ENCODE data around the gene RBM33. TPM values are rescaled to one million over a fixed set of nuclear protein-coding genes. Genes with fewer than 3 reads are reported as not detected.

RBM33 gene, protein sequence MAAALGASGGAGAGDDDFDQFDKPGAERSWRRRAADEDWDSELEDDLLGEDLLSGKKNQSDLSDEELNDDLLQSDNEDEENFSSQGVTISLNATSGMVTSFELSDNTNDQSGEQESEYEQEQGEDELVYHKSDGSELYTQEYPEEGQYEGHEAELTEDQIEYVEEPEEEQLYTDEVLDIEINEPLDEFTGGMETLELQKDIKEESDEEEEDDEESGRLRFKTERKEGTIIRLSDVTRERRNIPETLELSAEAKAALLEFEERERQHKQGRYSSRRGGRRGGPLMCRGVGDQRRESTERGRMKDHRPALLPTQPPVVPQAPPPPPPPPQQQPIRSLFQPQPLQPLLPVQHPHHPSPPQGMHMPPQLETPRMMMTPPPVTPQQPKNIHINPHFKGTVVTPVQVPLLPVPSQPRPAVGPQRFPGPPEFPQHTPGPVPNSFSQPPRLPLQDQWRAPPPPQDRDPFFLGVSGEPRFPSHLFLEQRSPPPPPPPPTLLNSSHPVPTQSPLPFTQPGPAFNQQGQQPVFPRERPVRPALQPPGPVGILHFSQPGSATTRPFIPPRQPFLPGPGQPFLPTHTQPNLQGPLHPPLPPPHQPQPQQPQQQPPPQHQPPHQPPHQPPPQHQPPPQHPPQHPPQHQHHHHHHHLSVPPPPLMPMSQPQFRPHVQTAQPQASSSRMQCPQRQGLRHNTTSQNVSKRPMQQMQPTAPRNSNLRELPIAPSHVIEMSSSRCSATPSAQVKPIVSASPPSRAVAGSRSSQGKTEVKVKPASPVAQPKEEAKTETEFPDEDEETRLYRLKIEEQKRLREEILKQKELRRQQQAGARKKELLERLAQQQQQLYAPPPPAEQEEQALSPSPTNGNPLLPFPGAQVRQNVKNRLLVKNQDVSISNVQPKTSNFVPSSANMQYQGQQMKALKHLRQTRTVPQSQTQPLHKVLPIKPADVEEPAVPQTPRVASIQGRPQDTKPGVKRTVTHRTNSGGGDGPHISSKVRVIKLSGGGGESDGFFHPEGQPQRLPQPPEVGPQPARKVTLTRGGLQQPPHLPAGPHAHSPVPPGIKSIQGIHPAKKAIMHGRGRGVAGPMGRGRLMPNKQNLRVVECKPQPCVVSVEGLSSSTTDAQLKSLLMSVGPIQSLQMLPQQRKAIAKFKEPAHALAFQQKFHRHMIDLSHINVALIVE
- 10 to 100 TPM; 13.3 to 52.0 (median 29.3) TPM for total RNA-seq

DNA sequence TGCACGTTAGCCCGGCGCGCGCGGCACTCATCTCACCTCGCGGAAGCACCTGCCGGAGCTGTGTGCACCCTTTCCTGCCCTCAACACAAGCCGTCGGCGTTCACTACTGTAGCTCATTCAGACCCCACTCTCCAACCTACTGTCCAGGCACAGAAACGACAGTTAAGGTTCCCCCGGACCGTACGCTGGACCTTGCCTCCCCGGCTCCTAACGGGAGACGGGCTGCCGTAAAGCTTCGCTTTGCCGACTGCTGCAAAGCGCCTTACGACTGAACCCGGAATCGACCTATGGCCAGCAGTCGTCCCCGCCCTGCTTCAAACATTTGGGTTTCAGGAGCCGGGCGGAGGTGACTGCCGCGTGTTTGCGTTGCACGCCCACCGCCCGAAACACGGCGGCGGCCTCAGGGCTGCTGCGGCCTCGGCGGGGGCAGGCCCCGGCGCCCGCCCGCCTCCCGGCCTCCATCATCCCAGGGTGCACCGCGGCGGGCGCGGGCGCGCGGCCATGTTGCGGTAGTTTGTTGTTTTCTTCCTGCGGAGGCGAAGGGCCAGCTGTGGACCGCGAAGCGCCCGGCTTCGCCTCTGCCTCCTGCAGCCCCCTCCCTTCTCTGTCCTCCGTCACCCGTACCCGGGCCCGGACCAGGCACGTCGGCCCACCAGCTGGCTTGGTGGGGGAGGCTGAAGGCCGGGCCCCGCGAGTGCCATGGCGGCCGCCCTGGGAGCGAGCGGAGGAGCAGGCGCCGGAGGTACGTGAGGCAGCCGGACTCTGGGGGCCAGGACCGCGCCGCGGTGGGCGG lies at the start of gene RBM33:
RBM33 (plus strand) TSS at position 484 of the 793 bp plus-strand sequence; CDS start at position 700, 216 bp downstream.
- WGBS, 10 experiments = 0 to 2% (median 1%) methylated on average over 1 to 25 of the region's 85 CpGs; no CpG with 5 or more reads in 6 of the 10 experiments
- peak; percentile 80 to 89 (median 86) for ATAC-seq (replicated peaks in 6 of 8)
- Histone ChIP-seq H3K4me1 (replicated peaks in 1 of 2) (peaks cover 9 to 12% of the 10 kb centered on the region in 2 donors), H3K27ac (peak within 1 kb of the TSS; percentile 99 to 100), H3K4me3 (peak within 1 kb of the TSS; percentile 54 to 100 (median 70))
- in situ Hi-C loops (cut with MboI; ENCODE audit: low pct_unique_long_range_greater_than_20kb in 2 of 9, low sequenced_read_pairs in 9 of 9, unreplicated experiment in 9 of 9) = no loop called here

GRCh38 chr7:155594961-155595366 lies 49.5 kb upstream of the RBM33 start:
- Histone ChIP-seq H3K27ac (no peak overlapping the region), H3K4me3 (no peak overlapping the region), H3K4me1 (replicated peaks in 1 of 2) (peaks cover 8 to 9% of the 10 kb centered on the region in 2 donors)
- in situ Hi-C loops (cut with MboI; ENCODE audit: low pct_unique_long_range_greater_than_20kb in 2 of 9, low sequenced_read_pairs in 9 of 9, unreplicated experiment in 9 of 9) = loop anchor here in 1 of 9 experiments (10.0 kb wide), 1 partner anchor 170 kb away; no protein-coding TSS in a partner anchor
- WGBS, 10 experiments = 0 to 83% (median 42%) methylated on average over 1 to 3 of the region's 3 CpGs; no CpG with 5 or more reads in 2 of the 10 experiments
- peak in 3 of 8 experiments; percentile 22 to 53 (median 49) for ATAC-seq (replicated peaks in 6 of 8)

- in situ Hi-C loops (cut with MboI; ENCODE audit: low pct_unique_long_range_greater_than_20kb in 2 of 9, low sequenced_read_pairs in 9 of 9, unreplicated experiment in 9 of 9) = loop anchor here in 1 of 9 experiments (10.0 kb wide), 1 partner anchor 167 kb away; no protein-coding TSS in a partner anchor
- peaks cover 0 to 2% of the 10 kb centered on the region in 2 donors for H3K4me1 ChIP-seq (replicated peaks in 1 of 2)
- 13 to 80% (median 38%) methylated on average over 1 of the region's 1 CpG; no CpG with 5 or more reads in 3 of the 10 experiments for WGBS, 10 experiments
- no peak overlapping the region for H3K27ac ChIP-seq
- no peak overlapping the region for H3K4me3 ChIP-seq
- peak in 3 of 8 experiments; percentile 6 to 40 (median 22) for ATAC-seq (replicated peaks in 6 of 8)
Observed at GRCh38 chr7:155597753-155598140, 46.7 kb upstream of the RBM33 start.

DNA sequence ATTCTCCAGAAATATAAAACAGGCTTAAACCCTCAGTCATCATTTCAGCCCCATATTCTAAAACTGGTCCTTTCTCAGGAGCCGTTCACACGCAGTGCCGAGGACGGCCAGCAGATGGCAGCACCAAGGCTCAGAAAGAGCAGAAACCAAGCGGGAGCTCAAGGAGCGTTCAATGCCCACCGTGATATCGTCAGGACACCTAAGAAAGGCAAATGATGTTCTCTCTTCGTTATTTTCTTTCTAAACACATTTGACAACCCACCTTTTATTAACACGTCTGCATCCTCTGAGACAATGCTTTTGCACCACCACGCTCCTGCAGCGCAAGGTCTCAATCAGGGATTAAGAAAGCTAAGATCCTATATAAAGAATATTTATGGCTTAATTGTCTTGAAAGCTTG lies 45.7 kb upstream of the RBM33 start:
- WGBS, 10 experiments = 0 to 28% (median 11%) methylated on average over 4 to 12 of the region's 12 CpGs; no CpG with 5 or more reads in 3 of the 10 experiments
- peak; percentile 32 to 86 (median 76) for ATAC-seq (replicated peaks in 6 of 8)
- peaks cover 0 to 2% of the 10 kb centered on the region in 2 donors for H3K4me1 ChIP-seq (replicated peaks in 1 of 2)
- H3K27ac ChIP-seq = no peak overlapping the region
- peak overlapping the region in 1 of 5 donors; percentile 3 for H3K4me3 ChIP-seq
- in situ Hi-C loops (cut with MboI; ENCODE audit: low pct_unique_long_range_greater_than_20kb in 2 of 9, low sequenced_read_pairs in 9 of 9, unreplicated experiment in 9 of 9) = loop anchor here in 1 of 9 experiments (10.0 kb wide), 1 partner anchor 166 kb away; no protein-coding TSS in a partner anchor

GRCh38 chr7:155602156-155602555 lies 42.3 kb upstream of the RBM33 start:
- Histone ChIP-seq H3K27ac (no peak overlapping the region), H3K4me1 (replicated peaks in 1 of 2) (peaks cover 0 to 2% of the 10 kb centered on the region in 2 donors), H3K4me3 (no peak overlapping the region)
- in situ Hi-C loops (cut with MboI; ENCODE audit: low pct_unique_long_range_greater_than_20kb in 2 of 9, low sequenced_read_pairs in 9 of 9, unreplicated experiment in 9 of 9) = loop anchor here in 1 of 9 experiments (25.0 kb wide), 1 partner anchor 135 kb away; no protein-coding TSS in a partner anchor
- ATAC-seq (replicated peaks in 6 of 8) = no peak
- WGBS, 10 experiments = 25 to 92% (median 90%) methylated on average over 1 to 14 of the region's 24 CpGs; no CpG with 5 or more reads in 1 of the 10 experiments

DNA sequence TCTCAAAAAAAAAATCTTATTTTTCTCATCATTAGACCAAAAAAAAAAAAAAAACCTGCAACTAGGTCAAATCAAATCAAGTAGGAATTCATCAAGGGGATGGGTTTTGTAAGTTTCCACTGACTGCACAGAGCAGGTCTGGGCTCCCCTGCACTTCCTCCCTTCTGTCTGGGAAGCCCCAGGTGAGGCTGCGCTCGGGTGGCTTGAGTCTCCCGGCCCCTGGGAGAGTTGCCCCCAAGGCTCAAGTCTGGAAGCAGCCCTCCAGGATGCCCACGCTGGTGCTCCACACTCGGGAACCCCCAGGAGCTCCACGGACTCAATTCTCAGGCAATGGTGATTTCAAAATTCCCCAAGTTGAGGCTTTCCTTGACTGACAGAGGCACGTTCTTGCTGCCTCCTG lies 41.7 kb upstream of the RBM33 start:
- WGBS, 10 experiments = 48 to 93% (median 73%) methylated on average over 1 to 3 of the region's 7 CpGs; no CpG with 5 or more reads in 6 of the 10 experiments
- H3K4me1 ChIP-seq (replicated peaks in 1 of 2) = peaks cover 0 to 2% of the 10 kb centered on the region in 2 donors
- in situ Hi-C loops (cut with MboI; ENCODE audit: low pct_unique_long_range_greater_than_20kb in 2 of 9, low sequenced_read_pairs in 9 of 9, unreplicated experiment in 9 of 9) = loop anchor here in 1 of 9 experiments (25.0 kb wide), 1 partner anchor 135 kb away; no protein-coding TSS in a partner anchor
- H3K4me3 ChIP-seq = no peak overlapping the region
- ATAC-seq (replicated peaks in 6 of 8) = no peak
- H3K27ac ChIP-seq = no peak overlapping the region

DNA sequence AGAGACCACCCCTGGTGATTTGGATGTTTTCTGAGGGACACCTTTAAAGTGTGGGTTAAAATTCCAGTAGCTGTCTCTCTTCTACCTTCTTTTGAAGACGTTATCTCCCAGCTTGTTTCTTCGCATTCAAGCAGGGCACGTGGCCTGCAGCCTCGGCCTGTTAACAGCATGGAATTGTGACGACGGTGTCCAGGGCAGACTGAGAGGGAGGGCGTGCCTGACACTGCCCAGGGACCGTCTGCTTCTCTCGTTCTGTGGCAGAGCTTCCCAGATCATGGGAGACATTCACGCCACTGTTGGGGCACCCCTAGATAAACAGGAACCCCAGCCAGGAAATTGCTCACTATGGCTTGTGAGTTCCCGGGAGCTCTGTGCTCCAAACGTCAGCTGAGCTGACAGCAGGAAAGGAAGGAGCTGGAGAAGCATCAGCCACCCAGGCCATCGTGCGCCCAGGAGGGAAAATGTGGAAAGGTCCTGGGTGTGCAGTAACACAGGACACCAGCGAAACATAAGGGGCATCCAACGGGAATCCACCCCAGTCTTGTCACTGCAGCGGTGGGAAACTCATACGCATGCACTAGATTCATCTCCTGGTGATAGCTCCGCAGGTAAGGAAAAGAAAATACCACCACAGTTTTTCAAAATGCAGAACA lies 41.1 kb upstream of the RBM33 start:
- H3K4me1 ChIP-seq (replicated peaks in 1 of 2) = peaks cover 0 to 2% of the 10 kb centered on the region in 2 donors
- in situ Hi-C loops (cut with MboI; ENCODE audit: low pct_unique_long_range_greater_than_20kb in 2 of 9, low sequenced_read_pairs in 9 of 9, unreplicated experiment in 9 of 9) = loop anchor here in 1 of 9 experiments (25.0 kb wide), 1 partner anchor 134 kb away; no protein-coding TSS in a partner anchor
- H3K27ac ChIP-seq = no peak overlapping the region
- H3K4me3 ChIP-seq = no peak overlapping the region
- ATAC-seq (replicated peaks in 6 of 8) = peak in 2 of 8 experiments; percentile 46 to 58
- 19 to 92% (median 59%) methylated on average over 3 to 11 of the region's 19 CpGs; no CpG with 5 or more reads in 2 of the 10 experiments for WGBS, 10 experiments

DNA sequence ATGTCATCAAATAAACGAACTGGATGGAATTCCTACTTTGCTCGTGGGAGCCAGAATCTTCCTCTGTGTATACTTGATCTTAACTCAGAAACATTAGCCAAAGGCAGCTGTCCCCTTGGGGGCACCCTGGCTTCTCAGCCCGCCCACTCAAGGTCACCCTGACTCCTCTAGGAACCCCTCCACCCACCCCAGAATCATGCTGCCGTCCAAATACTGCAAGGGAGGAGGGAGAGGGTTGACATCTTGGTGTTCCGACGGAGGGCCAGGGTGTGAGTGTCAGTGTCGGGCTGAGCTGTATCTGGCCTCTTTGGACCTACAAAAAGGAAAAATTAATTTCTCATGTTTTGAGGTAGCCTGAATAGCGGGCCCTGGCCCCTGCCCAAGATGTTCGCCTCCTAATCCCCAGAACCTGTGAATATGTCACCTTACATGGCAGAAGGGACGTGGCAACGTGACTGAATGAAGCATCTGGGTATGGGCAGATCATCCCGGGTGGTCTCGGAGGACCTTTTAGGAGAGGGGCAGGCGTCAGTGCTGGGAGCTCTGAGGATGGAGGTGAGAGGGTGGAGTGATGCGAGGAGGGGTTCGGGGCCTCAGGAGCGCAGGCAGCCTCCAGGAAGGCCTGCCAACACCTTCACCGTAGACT lies 40.5 kb upstream of the RBM33 start:
- Histone ChIP-seq H3K4me3 (no peak overlapping the region), H3K4me1 (replicated peaks in 1 of 2) (peaks cover 0 to under 1% of the 10 kb centered on the region in 2 donors), H3K27ac (no peak overlapping the region)
- no peak for ATAC-seq (replicated peaks in 6 of 8)
- WGBS, 10 experiments = 41 to 93% (median 80%) methylated on average over 1 to 8 of the region's 18 CpGs; no CpG with 5 or more reads in 3 of the 10 experiments
- in situ Hi-C loops (cut with MboI; ENCODE audit: low pct_unique_long_range_greater_than_20kb in 2 of 9, low sequenced_read_pairs in 9 of 9, unreplicated experiment in 9 of 9) = loop anchor here in 1 of 9 experiments (25.0 kb wide), 1 partner anchor 133 kb away; no protein-coding TSS in a partner anchor

GRCh38 chr7:155604504-155604997 lies 39.9 kb upstream of the RBM33 start:
- in situ Hi-C loops (cut with MboI; ENCODE audit: low pct_unique_long_range_greater_than_20kb in 2 of 9, low sequenced_read_pairs in 9 of 9, unreplicated experiment in 9 of 9) = loop anchor here in 1 of 9 experiments (25.0 kb wide), 1 partner anchor 133 kb away; no protein-coding TSS in a partner anchor
- H3K4me1 ChIP-seq (replicated peaks in 1 of 2) = no peaks in the 10 kb centered on the region
- no peak for ATAC-seq (replicated peaks in 6 of 8)
- no peak overlapping the region for H3K27ac ChIP-seq
- no peak overlapping the region for H3K4me3 ChIP-seq
- 7 to 100% (median 86%) methylated on average over 1 to 5 of the region's 8 CpGs; no CpG with 5 or more reads in 3 of the 10 experiments for WGBS, 10 experiments

DNA sequence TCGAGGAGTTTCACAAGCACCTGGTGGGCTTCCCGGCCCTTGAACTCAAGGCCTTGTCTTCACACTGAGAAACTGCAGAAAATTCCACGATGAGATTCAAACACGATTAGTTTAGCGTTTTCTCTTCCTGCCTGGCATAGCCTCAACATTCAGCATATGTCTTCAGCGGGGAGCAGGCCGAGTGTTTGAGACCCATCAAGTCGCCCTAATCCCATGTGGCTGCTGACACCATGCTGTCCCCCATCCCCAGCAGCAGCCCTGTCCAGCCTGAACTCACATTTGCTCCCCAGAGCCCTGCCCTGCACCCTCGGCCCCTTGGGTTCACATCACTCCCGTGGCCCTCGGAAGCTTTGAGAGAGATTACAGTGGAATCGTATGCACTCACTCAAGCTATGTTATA lies 35.3 kb upstream of the RBM33 start:
- no peak overlapping the region for H3K4me3 ChIP-seq
- in situ Hi-C loops (cut with MboI; ENCODE audit: low pct_unique_long_range_greater_than_20kb in 2 of 9, low sequenced_read_pairs in 9 of 9, unreplicated experiment in 9 of 9) = loop anchor here in 1 of 9 experiments (25.0 kb wide), 1 partner anchor 128 kb away; no protein-coding TSS in a partner anchor
- WGBS, 10 experiments = 35 to 100% (median 87%) methylated on average over 1 to 8 of the region's 12 CpGs; no CpG with 5 or more reads in 1 of the 10 experiments
- ATAC-seq (replicated peaks in 6 of 8) = no peak
- H3K4me1 ChIP-seq (replicated peaks in 1 of 2) = no peaks in the 10 kb centered on the region
- no peak overlapping the region for H3K27ac ChIP-seq

All from motor neuron (in vitro differentiated cells).